GM12878 (cell line): ENCODE results near the gene COQ3. TPM values are rescaled to one million over a fixed set of nuclear protein-coding genes. Genes with fewer than 3 reads are reported as not detected.

Source experiments
- ATAC-seq: fragments of 200-7000 bp; cut with Tn5 transposase; 3 replicates; pipeline ENCODE4 v1.9.1; 2020; ENCODE audit warnings: mild to moderate bottlenecking, moderate library complexity
- BruUV-seq: library from RNA; stranded (reverse); fragments of 400-500 nt; replicated peaks from 2 replicates; lab custom pipeline; 2021; lab: Mats Ljungman, UMichigan
- CTCF ChIA-PET: fragments of 300-600 bp; sonication (Branson Sonifier 250); formaldehyde crosslinking; extraction: SDS; loops from one replicate; lab custom pipeline; 2021; ENCODE audit warnings: inconsistent platforms; lab: Yijun Ruan, JAX
- POLR2A ChIA-PET: fragments of 350-600 bp; formaldehyde crosslinking; extraction: SDS; loops from one replicate; lab custom pipeline; 2021; ENCODE audit warnings: inconsistent platforms; lab: Charles Lee
- RAD21 ChIA-PET: fragments of 300-600 bp; sonication (Branson Sonifier 250); formaldehyde crosslinking; loops from one replicate; lab custom pipeline; 2023; ENCODE audit warnings: antibody characterized with exemption; ENCODE audit not compliant: unreplicated experiment; lab: Charles Lee
- SMC1A ChIA-PET: fragments of 300-600 bp; sonication (Branson Sonifier 250); formaldehyde crosslinking; loops from one replicate; lab custom pipeline; 2023; ENCODE audit not compliant: unreplicated experiment, uncharacterized antibody; lab: Charles Lee
- DNase-seq: peaks from one replicate; pipeline ENCODE4 v3.0.0-alpha.2; 2011; ENCODE audit warnings: low read depth, low spot score
- FAIRE-seq: peaks from 3 replicates; lab custom pipeline; 2011; peaks lifted over from hg19 to GRCh38; lab: Jason Lieb, UNC
- H2AFZ ChIP-seq: 2 replicates; pipeline ENCODE4 v1.6.0; 2011; ENCODE audit warnings: low read depth, low read length, control low read depth; ENCODE audit not compliant: control insufficient read depth
- H3K27ac ChIP-seq: 2 replicates; pipeline ENCODE4 v1.5.1; 2011; ENCODE audit warnings: control low read depth; ENCODE audit not compliant: control insufficient read depth, insufficient read depth
- H3K27me3 ChIP-seq, 2 experiments: replicated peaks in 1 of 2; 2 replicates each; pipeline versions ENCODE4 v1.6.0 to v1.6.1; 2011; ENCODE audit warnings: low read length in 1 of 2; ENCODE audit not compliant: control insufficient read depth in 2 of 2, insufficient read depth in 2 of 2
- H3K36me3 ChIP-seq, 2 experiments: 2 replicates each; pipeline ENCODE4 v1.5.1; 2011; ENCODE audit warnings: low read length in 1 of 2; ENCODE audit not compliant: control insufficient read depth in 2 of 2, insufficient read depth in 2 of 2
- H3K4me1 ChIP-seq: 2 replicates; pipeline ENCODE4 v1.6.1; 2011; ENCODE audit warnings: mild to moderate bottlenecking, low read length, moderate library complexity, mixed read lengths; ENCODE audit not compliant: control insufficient read depth, insufficient read depth
- H3K4me2 ChIP-seq: 2 replicates; pipeline ENCODE4 v1.6.0; 2011; ENCODE audit warnings: control low read depth; ENCODE audit not compliant: control insufficient read depth, insufficient read depth
- H3K4me3 ChIP-seq: fragments of 200-600 bp; sonication (generic); 2 replicates; pipeline ENCODE4 v1.5.1; 2016
- H3K79me2 ChIP-seq: 2 replicates; pipeline ENCODE4 v1.6.0; 2011; ENCODE audit warnings: low read length; ENCODE audit not compliant: control insufficient read depth, insufficient read depth
- H3K9ac ChIP-seq: 2 replicates; pipeline ENCODE4 v1.8.0; 2011; ENCODE audit warnings: low read length, control low read depth, mixed read lengths; ENCODE audit not compliant: control insufficient read depth, insufficient read depth
- H3K9me3 ChIP-seq: replicated peaks from 3 replicates; pipeline ENCODE4 v1.5.1; 2011; ENCODE audit warnings: mild to moderate bottlenecking, low read length; ENCODE audit not compliant: control insufficient read depth, insufficient read depth
- H4K20me1 ChIP-seq: 2 replicates; pipeline ENCODE4 v1.6.0; 2011; ENCODE audit not compliant: control insufficient read depth, insufficient read depth
- EGR1 ChIP-seq, 2 experiments: IDR thresholded peaks; 1 replicate in 1 of 2; 2 replicates in 1 of 2; pipeline ENCODE4 v1.6.1; 2011 to 2012; ENCODE audit warnings: low read depth in 2 of 2, low read length in 2 of 2, borderline replicate concordance in 1 of 2, mild to moderate bottlenecking in 1 of 2, moderate library complexity in 1 of 2
- FOXK2 ChIP-seq: fragments of 450-650 bp; IDR thresholded peaks from 2 replicates; pipeline ENCODE4 v1.6.1; 2017; ENCODE audit warnings: mild to moderate bottlenecking, moderate library complexity
- KDM1A ChIP-seq: fragments of 200-600 bp; sonication (generic); IDR thresholded peaks from 2 replicates; pipeline ENCODE4 v1.6.1; 2016; ENCODE audit warnings: borderline replicate concordance
- MTA2 ChIP-seq: fragments of 450-650 bp; IDR thresholded peaks from 2 replicates; pipeline ENCODE4 v1.6.1; 2016; ENCODE audit warnings: low read depth, mild to moderate bottlenecking, moderate library complexity
- POU2F2 ChIP-seq: IDR thresholded peaks from 3 replicates; pipeline ENCODE4 v1.6.1; 2011; ENCODE audit warnings: low read depth, mild to moderate bottlenecking, low read length, borderline replicate concordance
- SREBF2 ChIP-seq: IDR thresholded peaks from 2 replicates; pipeline ENCODE4 v1.6.1; 2012; ENCODE audit warnings: mild to moderate bottlenecking, low read length
- TAF1 ChIP-seq: IDR thresholded peaks from 2 replicates; pipeline ENCODE4 v1.6.1; 2011; ENCODE audit warnings: mild to moderate bottlenecking, low read depth, low read length, borderline replicate concordance
- TCF3 ChIP-seq: IDR thresholded peaks from 2 replicates; pipeline ENCODE4 v1.6.1; 2012; ENCODE audit warnings: low read depth, mild to moderate bottlenecking, low read length, borderline replicate concordance; ENCODE audit not compliant: insufficient read depth
- WGBS: methylation state at CpG from one replicate; pipeline ENCODE4 v1.1.6; 2016; ENCODE audit warnings: low lambda C conversion rate; ENCODE audit not compliant: insufficient replicate concordance, insufficient coverage; ENCODE audit errors: missing lambda C conversion rate; 5-methylcytosine and 5-hydroxymethylcytosine counted together
- in situ Hi-C: fragments of 300-500 bp; cut with MboI; formaldehyde crosslinking; loops from 9 replicates; pipeline ENCODE4 v1.14.3; 2018; ENCODE audit warnings: mixed read lengths
- intact Hi-C: fragments of 100-400 bp; cut with micrococcal nuclease; formaldehyde crosslinking; loops from one replicate; pipeline ENCODE4 v1.14.2; 2022; ENCODE audit not compliant: unreplicated experiment
- polyA plus RNA-seq, 11 experiments: library from polyadenylated mRNA; depleted of rRNA in 4 of 11; unstranded in 6 of 11; stranded (reverse) in 5 of 11; fragments of >200 nt; fragmentation: Nextera tagmentation in 4 of 11; fragmentation: Illumina TruSeq in 1 of 11; extraction: Ambion mirVana in 4 of 11; extraction: Trizol in 1 of 11; gene quantifications; 1 replicate in 1 of 11; 2 replicates in 10 of 11; pipeline versions ENCODE4 v1.2.1 to v1.2.3, GENCODE V29; 2011 to 2016; ENCODE audit warnings: inconsistent platforms in 2 of 11, missing spikeins in 2 of 11, low read depth in 1 of 11
- total RNA-seq, 4 experiments: library from RNA; depleted of rRNA in 3 of 4; stranded (reverse); fragments of >200 nt in 3 of 4; fragmentation: Illumina TruSeq in 1 of 4; extraction: Trizol in 1 of 4; gene quantifications; 2 replicates each; pipeline versions ENCODE4 v1.2.1 to v1.2.3, GENCODE V29; 2013 to 2021

Gene COQ3
- total and polyA plus RNA-seq, 10 of the 15 experiments (the other 5 are each of a cell fraction or from before 2014, with no cell fraction given) = 9.3 to 50.6 (median 16.0) TPM

DNA sequence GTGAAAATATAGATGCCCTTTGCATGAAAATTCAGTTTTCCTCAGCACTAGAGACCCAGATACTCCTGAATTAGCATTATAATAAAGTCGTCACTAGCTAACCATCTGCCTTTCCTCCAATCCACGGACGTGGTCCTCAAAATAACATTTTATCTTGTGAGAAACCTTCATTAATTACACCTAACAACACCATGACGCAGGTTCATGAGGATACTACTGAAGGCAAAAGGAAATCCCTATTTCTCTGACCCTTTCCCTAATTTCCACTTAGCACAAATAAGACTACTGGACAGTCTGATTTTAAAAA lies 32.4 kb upstream of the COQ3 start:
- ChIA-PET SMC1A (interaction anchor here (1.1 to 3.1 kb wide), 11 partner anchors 7 to 108 kb away, joined by 3 to 46 read pairs (median 7); partner anchors contain the start of gene COQ3), RAD21 (interaction anchor here (1.1 to 3.2 kb wide), 7 partner anchors 10 to 320 kb away, joined by 3 to 36 read pairs (median 5); partner anchors contain the start of gene COQ3), CTCF (interaction anchor here (0.7 to 5.1 kb wide), 13 partner anchors 8 to 95 kb away, joined by 3 to 61 read pairs (median 5); partner anchors contain the start of gene COQ3)
- Histone ChIP-seq H3K4me3 (peak overlapping the region; percentile 94), H4K20me1 (no peaks in the 10 kb centered on the region), H3K4me1 (peaks cover 15% of the 10 kb centered on the region), H2AFZ (peak overlapping the region; percentile 92), H3K4me2 (peak overlapping the region; percentile 48), H3K79me2 (peaks cover 53% of the 10 kb centered on the region), H3K36me3 (peaks cover 0 to 7% of the 10 kb centered on the region in 2 experiments; a peak in 1 of 4 replicates), H3K9me3 (no peaks in the 10 kb centered on the region), H3K9ac (peak overlapping the region; percentile 94)
- intact Hi-C loops = no loop called here
- ATAC-seq (no peak), FAIRE-seq (no peak), DNase-seq (no peak)
- no TSS peak for BruUV-seq
- in situ Hi-C loops = no loop called here
- WGBS = 51% methylated on average over 4 of the region's 4 CpGs
- TF ChIP-seq POU2F2 = no peak
- TF ChIP-seq KDM1A = no peak
- TF ChIP-seq MTA2 = no peak
- TF ChIP-seq FOXK2 = no peak
- no peak for TF ChIP-seq TAF1
- no peak for TF ChIP-seq TCF3
- no peak for TF ChIP-seq SREBF2
- TF ChIP-seq EGR1 (IDR thresholded peaks at IDR 0.05; ENCODE audit: borderline replicate concordance in 1 of 2, low read depth in 2 of 2, low read length in 2 of 2) = no peak
- TF ChIP-seq, all 136 proteins: peak for 0
- peak overlapping the region; percentile 95 for H3K27ac ChIP-seq
- POLR2A ChIA-PET = interaction anchor here (0.6 to 2.0 kb wide), 10 partner anchors 15 to 142 kb away, joined by 3 to 6 read pairs (median 4); partner anchors contain the start of genes CCNC and COQ3
- no peaks in the 10 kb centered on the region for H3K27me3 ChIP-seq
